Neural progenitor cell (in vitro differentiated cells): ENCODE measurements around the gene CLIP2. TPM values are rescaled to one million over a fixed set of nuclear protein-coding genes. Genes with fewer than 3 reads are reported as not detected.
"Not testable (repeated sequence)": the region's sequence is repeated elsewhere in the genome, so short reads cannot be mapped to it uniquely, and the experiment has no call there.

Experiments
- DNase-seq: peaks from one replicate; pipeline ENCODE4 v3.0.0-alpha.2; 2016; ENCODE audit warnings: low spot score
- H2AFZ ChIP-seq: fragments of 200-600 bp; sonication (generic); replicated peaks from 2 replicates; pipeline ENCODE4 v1.6.1; 2016; ENCODE audit warnings: antibody characterized with exemption
- H3F3A ChIP-seq: fragments of 200-600 bp; sonication (generic); 2 replicates; pipeline ENCODE4 v1.6.1; 2016; ENCODE audit warnings: antibody characterized with exemption, low read depth
- H3K27ac ChIP-seq: fragments of 200-600 bp; sonication (generic); 2 replicates; pipeline ENCODE4 v1.5.1; 2016; ENCODE audit warnings: mild to moderate bottlenecking
- H3K27me3 ChIP-seq: fragments of 200-600 bp; sonication (generic); 2 replicates; pipeline ENCODE4 v1.6.1; 2016; ENCODE audit warnings: mild to moderate bottlenecking, moderate library complexity
- H3K36me3 ChIP-seq: fragments of 200-600 bp; sonication (generic); 2 replicates; pipeline ENCODE4 v1.5.1; 2016
- H3K4me1 ChIP-seq: fragments of 200-600 bp; sonication (generic); 2 replicates; pipeline ENCODE4 v1.6.1; 2016; ENCODE audit warnings: mixed run types
- H3K4me2 ChIP-seq: fragments of 200-600 bp; sonication (generic); 2 replicates; pipeline ENCODE4 v1.6.1; 2016
- H3K4me3 ChIP-seq: fragments of 200-600 bp; sonication (generic); 2 replicates; pipeline ENCODE4 v1.5.1; 2016
- H3K79me2 ChIP-seq: fragments of 200-600 bp; sonication (generic); 2 replicates; pipeline ENCODE4 v1.6.1; 2016; ENCODE audit warnings: low read depth
- H3K9ac ChIP-seq: fragments of 200-600 bp; sonication (generic); 2 replicates; pipeline ENCODE4 v1.6.1; 2016
- H3K9me3 ChIP-seq: fragments of 200-600 bp; sonication (generic); 2 replicates; pipeline ENCODE4 v1.5.1; 2016; ENCODE audit warnings: low read depth
- H4K20me1 ChIP-seq: fragments of 200-600 bp; sonication (generic); 2 replicates; pipeline ENCODE4 v1.6.1; 2016; ENCODE audit warnings: low read depth
- H3K27ac Mint-ChIP-seq: 3 replicates; pipeline ENCODE4 v1.8.0; 2021; ENCODE audit warnings: mixed read lengths
- H3K27me3 Mint-ChIP-seq: 2 replicates; pipeline ENCODE4 v1.8.0; 2022; ENCODE audit warnings: low read depth, mild to moderate bottlenecking, inconsistent platforms, moderate library complexity, mixed read lengths; ENCODE audit not compliant: insufficient read depth
- H3K36me3 Mint-ChIP-seq: 3 replicates; pipeline ENCODE4 v1.8.0; 2021; ENCODE audit warnings: mixed read lengths
- H3K4me1 Mint-ChIP-seq: 3 replicates; pipeline ENCODE4 v1.8.0; 2021; ENCODE audit warnings: mixed read lengths
- H3K4me3 Mint-ChIP-seq: 3 replicates; pipeline ENCODE4 v1.8.0; 2021; ENCODE audit warnings: mild to moderate bottlenecking, moderate library complexity, mixed read lengths
- H3K9me3 Mint-ChIP-seq: 3 replicates; pipeline ENCODE4 v1.8.0; 2020; ENCODE audit warnings: mixed read lengths
- EZH2 ChIP-seq: fragments of 200-600 bp; sonication (generic); IDR thresholded peaks from 2 replicates; pipeline ENCODE4 v1.6.1; 2017; ENCODE audit warnings: antibody characterized with exemption, mild to moderate bottlenecking, moderate library complexity
- EZH2phosphoT487 ChIP-seq: fragments of 200-600 bp; sonication (generic); IDR thresholded peaks from 2 replicates; pipeline ENCODE4 v1.6.1; 2017; ENCODE audit warnings: antibody characterized with exemption
- total RNA-seq: library from RNA; depleted of rRNA; stranded (reverse); fragments of >200 nt; gene quantifications from 2 replicates; pipeline ENCODE4 v1.2.3, GENCODE V29; 2015; ENCODE audit warnings: low replicate concordance
- TF ChIP-seq, protein P1 (sequence below): fragments of 200-600 bp; sonication (generic); IDR thresholded peaks from 2 replicates; pipeline ENCODE4 v1.5.1; 2017; ENCODE audit warnings: antibody characterized with exemption, mild to moderate bottlenecking

The CLIP2 gene
- total RNA-seq, 1 donor from 2014 or later = 7.5 TPM

GRCh38 chr7:74409571-74409970 lies 120.4 kb downstream of the CLIP2 start:
- H3K36me3 Mint-ChIP-seq = no peaks in the 10 kb centered on the region
- H3K9me3 Mint-ChIP-seq = no peaks in the 10 kb centered on the region
- H3K36me3 ChIP-seq = no peaks in the 10 kb centered on the region
- no peaks in the 10 kb centered on the region for H4K20me1 ChIP-seq
- no peaks in the 10 kb centered on the region for H3K27me3 ChIP-seq
- no peaks in the 10 kb centered on the region for H3K4me1 Mint-ChIP-seq
- H3K27me3 Mint-ChIP-seq = peaks cover 7% of the 10 kb centered on the region
- H3K9ac ChIP-seq = no peak overlapping the region
- H3K79me2 ChIP-seq = no peaks in the 10 kb centered on the region
- H3K27ac ChIP-seq = no peak overlapping the region
- H3F3A ChIP-seq = no peaks in the 10 kb centered on the region
- TF ChIP-seq EZH2 (no peak), EZH2phosphoT487 (no peak)
- TF ChIP-seq, protein P1, sequence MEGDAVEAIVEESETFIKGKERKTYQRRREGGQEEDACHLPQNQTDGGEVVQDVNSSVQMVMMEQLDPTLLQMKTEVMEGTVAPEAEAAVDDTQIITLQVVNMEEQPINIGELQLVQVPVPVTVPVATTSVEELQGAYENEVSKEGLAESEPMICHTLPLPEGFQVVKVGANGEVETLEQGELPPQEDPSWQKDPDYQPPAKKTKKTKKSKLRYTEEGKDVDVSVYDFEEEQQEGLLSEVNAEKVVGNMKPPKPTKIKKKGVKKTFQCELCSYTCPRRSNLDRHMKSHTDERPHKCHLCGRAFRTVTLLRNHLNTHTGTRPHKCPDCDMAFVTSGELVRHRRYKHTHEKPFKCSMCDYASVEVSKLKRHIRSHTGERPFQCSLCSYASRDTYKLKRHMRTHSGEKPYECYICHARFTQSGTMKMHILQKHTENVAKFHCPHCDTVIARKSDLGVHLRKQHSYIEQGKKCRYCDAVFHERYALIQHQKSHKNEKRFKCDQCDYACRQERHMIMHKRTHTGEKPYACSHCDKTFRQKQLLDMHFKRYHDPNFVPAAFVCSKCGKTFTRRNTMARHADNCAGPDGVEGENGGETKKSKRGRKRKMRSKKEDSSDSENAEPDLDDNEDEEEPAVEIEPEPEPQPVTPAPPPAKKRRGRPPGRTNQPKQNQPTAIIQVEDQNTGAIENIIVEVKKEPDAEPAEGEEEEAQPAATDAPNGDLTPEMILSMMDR = no peak
- H3K27ac Mint-ChIP-seq = peak overlapping the region; percentile 5
- no peaks in the 10 kb centered on the region for H3K4me1 ChIP-seq
- no peak overlapping the region for H2AFZ ChIP-seq
- no peak overlapping the region for H3K4me3 ChIP-seq
- H3K4me2 ChIP-seq = no peak overlapping the region
- DNase-seq = no peak
- no peaks in the 10 kb centered on the region for H3K9me3 ChIP-seq
- H3K4me3 Mint-ChIP-seq = no peak overlapping the region

DNA sequence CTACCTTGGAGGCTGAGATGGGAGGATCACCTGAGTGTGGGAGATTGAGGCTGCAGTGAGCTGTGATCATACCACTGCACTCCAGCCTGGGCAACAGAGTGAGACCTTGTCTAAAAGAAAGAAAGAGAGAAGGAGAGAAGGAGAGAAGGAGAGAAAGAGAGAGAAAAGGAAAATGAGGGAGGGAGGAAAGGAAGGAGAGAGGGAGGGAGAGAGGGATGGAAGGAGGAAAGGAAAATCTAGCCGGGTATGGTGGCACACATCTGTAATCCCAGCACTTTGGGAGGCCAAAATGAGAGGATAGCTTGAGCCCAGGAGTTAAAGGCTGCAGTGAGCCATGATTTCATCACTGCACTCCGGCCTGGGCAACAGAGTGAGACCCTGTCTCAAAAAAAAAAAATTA lies 121.6 kb downstream of the CLIP2 start:
- no peak overlapping the region for H3K4me2 ChIP-seq
- H3K9me3 ChIP-seq = no peaks in the 10 kb centered on the region
- no peaks in the 10 kb centered on the region for H3K79me2 ChIP-seq
- TF ChIP-seq EZH2phosphoT487 (no peak), EZH2 (no peak)
- TF ChIP-seq, protein P1 = no peak
- H4K20me1 ChIP-seq = no peaks in the 10 kb centered on the region
- H3K27ac ChIP-seq = no peak overlapping the region
- H3K9ac ChIP-seq = no peak overlapping the region
- H3K4me1 ChIP-seq = no peaks in the 10 kb centered on the region
- H2AFZ ChIP-seq = no peak overlapping the region
- H3K4me3 ChIP-seq = no peak overlapping the region
- Mint-ChIP-seq H3K4me1 (no peaks in the 10 kb centered on the region), H3K4me3 (no peak overlapping the region), H3K9me3 (no peaks in the 10 kb centered on the region), H3K27me3 (peaks cover 7% of the 10 kb centered on the region), H3K27ac (no peak overlapping the region), H3K36me3 (no peaks in the 10 kb centered on the region)
- DNase-seq = no peak
- H3K27me3 ChIP-seq = no peaks in the 10 kb centered on the region
- no peaks in the 10 kb centered on the region for H3F3A ChIP-seq
- no peaks in the 10 kb centered on the region for H3K36me3 ChIP-seq

DNA sequence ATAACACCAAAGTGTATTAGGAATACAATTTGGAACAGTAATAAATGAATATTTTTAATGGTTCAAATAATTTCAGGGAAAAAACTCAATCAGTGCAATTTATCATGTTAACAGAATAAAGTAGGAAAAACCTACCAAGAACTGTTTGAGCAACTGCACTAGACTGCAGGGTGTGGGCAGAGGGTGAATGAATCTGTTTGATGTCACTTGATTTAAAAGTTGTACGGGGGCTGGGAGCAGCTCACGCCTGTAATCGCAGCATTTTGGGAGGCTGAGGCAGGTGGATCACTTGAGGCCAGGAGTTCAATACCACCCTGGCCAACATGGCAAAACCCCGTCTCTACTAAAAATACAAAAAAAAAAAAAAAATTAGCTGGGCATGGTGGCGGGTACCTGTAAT lies 122.4 kb downstream of the CLIP2 start:
- not testable (repeated sequence) for H3K9me3 ChIP-seq, H3K4me2 ChIP-seq, H3K4me1 Mint-ChIP-seq, H3K36me3 ChIP-seq, H4K20me1 ChIP-seq, H3K36me3 Mint-ChIP-seq, H3K9ac ChIP-seq, H3K27me3 Mint-ChIP-seq, H3K4me3 ChIP-seq, H3K79me2 ChIP-seq, H3K4me3 Mint-ChIP-seq, H3K27ac ChIP-seq, DNase-seq, H3K9me3 Mint-ChIP-seq, H3K27me3 ChIP-seq, H2AFZ ChIP-seq, H3F3A ChIP-seq, H3K4me1 ChIP-seq, H3K27ac Mint-ChIP-seq

GRCh38 chr7:74412056-74412455 lies 122.8 kb downstream of the CLIP2 start:
- H3K27me3 ChIP-seq = no peaks in the 10 kb centered on the region
- H3K36me3 ChIP-seq = no peaks in the 10 kb centered on the region
- H3K79me2 ChIP-seq = no peaks in the 10 kb centered on the region
- H3K9me3 ChIP-seq = no peaks in the 10 kb centered on the region
- Mint-ChIP-seq H3K4me3 (no peak overlapping the region), H3K27ac (no peak overlapping the region), H3K36me3 (no peaks in the 10 kb centered on the region), H3K27me3 (peaks cover 5% of the 10 kb centered on the region), H3K9me3 (no peaks in the 10 kb centered on the region), H3K4me1 (no peaks in the 10 kb centered on the region)
- no peak overlapping the region for H3K9ac ChIP-seq
- no peaks in the 10 kb centered on the region for H3K4me1 ChIP-seq
- no peaks in the 10 kb centered on the region for H4K20me1 ChIP-seq
- no peak overlapping the region for H3K4me3 ChIP-seq
- H3K27ac ChIP-seq = no peak overlapping the region
- TF ChIP-seq EZH2 = no peak
- no peak for TF ChIP-seq EZH2phosphoT487
- TF ChIP-seq, protein P1 = no peak
- no peaks in the 10 kb centered on the region for H3F3A ChIP-seq
- no peak overlapping the region for H3K4me2 ChIP-seq
- no peak overlapping the region for H2AFZ ChIP-seq
- no peak for DNase-seq
